DOHH2 (cell line): Measurements from ENCODE around the gene ABLIM1.

Experiments used
- H3F3A ChIP-seq: fragments of 200-600 bp; sonication (generic), shearing (Covaris generic); 2 replicates; pipeline ENCODE4 v1.6.0; 2016; ENCODE audit warnings: antibody characterized with exemption, mild to moderate bottlenecking; ENCODE audit not compliant: control insufficient read depth, insufficient read depth
- H3K27ac ChIP-seq: fragments of 200-600 bp; sonication (generic); 2 replicates; pipeline ENCODE4 v1.5.1; 2014; ENCODE audit warnings: low read depth, mild to moderate bottlenecking, low read length, moderate library complexity
- H3K27me3 ChIP-seq: fragments of 200-600 bp; sonication (generic); 2 replicates; pipeline ENCODE4 v1.6.1; 2014; ENCODE audit warnings: mild to moderate bottlenecking, low read length, mixed read lengths; ENCODE audit not compliant: control insufficient read depth
- H3K36me3 ChIP-seq: fragments of 200-600 bp; sonication (generic); 2 replicates; pipeline ENCODE4 v1.6.1; 2014; ENCODE audit warnings: mild to moderate bottlenecking, low read length, moderate library complexity, mixed read lengths; ENCODE audit not compliant: control insufficient read depth
- H3K4me1 ChIP-seq: fragments of 200-600 bp; sonication (generic); 2 replicates; pipeline ENCODE4 v1.6.1; 2014; ENCODE audit warnings: mild to moderate bottlenecking, low read length, mixed read lengths; ENCODE audit not compliant: control insufficient read depth
- H3K4me2 ChIP-seq: fragments of 200-600 bp; sonication (generic); 2 replicates; pipeline ENCODE4 v1.6.0; 2014; ENCODE audit warnings: mild to moderate bottlenecking, low read length, moderate library complexity
- H3K4me3 ChIP-seq: fragments of 200-600 bp; sonication (generic); 2 replicates; pipeline ENCODE4 v1.5.1; 2014; ENCODE audit warnings: mild to moderate bottlenecking, low read length, mixed read lengths
- H3K79me2 ChIP-seq: fragments of 200-600 bp; sonication (generic); 2 replicates; pipeline ENCODE4 v1.6.1; 2014; ENCODE audit warnings: mild to moderate bottlenecking, low read length, mixed read lengths; ENCODE audit not compliant: control insufficient read depth
- H3K9me2 ChIP-seq: fragments of 200-600 bp; sonication (generic); replicated peaks from 2 replicates; pipeline ENCODE4 v1.6.1; 2014; ENCODE audit warnings: mild to moderate bottlenecking, low read length, mixed read lengths; ENCODE audit not compliant: control insufficient read depth
- H3K9me3 ChIP-seq: fragments of 200-600 bp; sonication (generic); 2 replicates; pipeline ENCODE4 v1.6.1; 2014; ENCODE audit warnings: antibody characterized with exemption, low read length, mixed read lengths; ENCODE audit not compliant: control insufficient read depth, insufficient read depth
- H4K20me1 ChIP-seq: fragments of 200-600 bp; sonication (generic); 2 replicates; pipeline ENCODE4 v1.6.0; 2014; ENCODE audit warnings: low read depth, mild to moderate bottlenecking, antibody characterized with exemption, low read length, moderate library complexity; ENCODE audit not compliant: control insufficient read depth, insufficient read depth
- CTCF ChIP-seq: fragments of 200-600 bp; sonication (generic); IDR thresholded peaks from one replicate; pipeline ENCODE4 v1.5.1; 2014; ENCODE audit warnings: antibody characterized with exemption, mild to moderate bottlenecking, low read depth, low read length; ENCODE audit not compliant: poor library complexity, severe bottlenecking
- EZH2phosphoT487 ChIP-seq: fragments of 200-600 bp; sonication (generic); IDR thresholded peaks from 2 replicates; pipeline ENCODE4 v1.6.1; 2017; ENCODE audit warnings: borderline replicate concordance, mild to moderate bottlenecking, antibody characterized with exemption, low read length, moderate library complexity, mixed read lengths

Gene ABLIM1

DNA sequence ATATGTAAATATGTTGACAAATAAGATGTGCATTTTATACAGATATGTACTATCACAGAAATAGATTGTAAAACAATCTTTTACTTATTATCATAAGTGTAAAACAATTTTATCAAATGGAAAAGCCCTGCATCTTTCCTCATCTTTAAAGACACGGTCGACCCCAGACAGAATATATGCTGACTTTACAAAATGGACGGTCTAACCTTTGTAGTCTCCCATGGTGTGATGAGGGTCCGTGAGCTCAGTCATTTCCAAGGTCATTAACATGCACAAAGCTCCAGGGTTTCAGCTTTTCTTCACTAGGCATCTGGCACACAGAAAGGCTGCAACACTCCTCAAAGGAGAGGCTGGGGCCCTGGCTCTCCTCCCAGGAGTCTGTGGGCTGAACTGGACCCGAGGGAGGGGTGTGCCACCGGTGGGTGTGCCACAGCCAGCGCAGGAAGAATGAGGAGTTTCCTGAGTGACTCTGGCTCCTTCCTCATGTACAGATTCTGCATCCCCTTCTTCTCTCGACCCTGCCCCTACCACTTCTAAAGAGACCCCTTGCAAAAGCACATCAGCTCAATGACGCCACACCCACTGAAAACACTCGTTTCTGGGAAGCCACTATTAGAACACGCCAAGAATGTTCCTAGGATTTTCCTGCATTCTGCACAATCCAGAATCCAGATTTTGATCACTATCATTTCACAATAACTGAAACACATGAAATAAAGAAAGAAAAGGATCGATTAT lies 26.2 kb upstream of the ABLIM1 start:
- no peak overlapping the region for H3K4me3 ChIP-seq
- H3K9me2 ChIP-seq: no peaks in the 10 kb centered on the region
- no peak for TF ChIP-seq EZH2phosphoT487
- no peak for TF ChIP-seq CTCF
- no peaks in the 10 kb centered on the region for H4K20me1 ChIP-seq
- H3K4me2 ChIP-seq: no peak overlapping the region
- H3K9me3 ChIP-seq: no peaks in the 10 kb centered on the region
- H3K36me3 ChIP-seq: no peaks in the 10 kb centered on the region
- H3K79me2 ChIP-seq: no peaks in the 10 kb centered on the region
- H3K27ac ChIP-seq: no peak overlapping the region
- no peaks in the 10 kb centered on the region for H3K4me1 ChIP-seq
- no peaks in the 10 kb centered on the region for H3F3A ChIP-seq
- H3K27me3 ChIP-seq: peaks cover 3% of the 10 kb centered on the region; the same call in 1 of the 2 replicates

DNA sequence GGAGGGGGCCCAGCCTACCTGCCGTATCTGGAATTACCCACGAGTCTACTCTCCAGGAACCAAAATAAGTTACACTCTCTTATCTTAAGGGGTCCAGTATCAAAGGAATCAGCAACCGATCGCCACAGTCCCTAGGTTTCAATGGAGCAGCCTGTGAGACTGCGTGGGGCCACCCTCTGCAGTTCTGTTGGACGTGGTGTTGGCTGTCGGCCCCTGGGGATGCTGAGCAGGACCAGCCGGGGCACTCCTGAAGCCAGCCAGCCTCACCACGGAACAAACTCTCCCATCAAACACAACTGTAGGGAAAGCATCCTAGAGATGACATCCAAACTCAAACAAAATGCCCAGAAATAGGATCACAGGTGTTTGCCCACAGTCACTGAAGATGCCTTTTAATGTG lies 25.5 kb upstream of the ABLIM1 start:
- H3F3A ChIP-seq: no peaks in the 10 kb centered on the region
- no peak overlapping the region for H3K4me2 ChIP-seq
- H3K36me3 ChIP-seq: no peaks in the 10 kb centered on the region
- no peaks in the 10 kb centered on the region for H3K9me3 ChIP-seq
- no peaks in the 10 kb centered on the region for H4K20me1 ChIP-seq
- no peak overlapping the region for H3K4me3 ChIP-seq
- H3K27ac ChIP-seq: no peak overlapping the region
- H3K4me1 ChIP-seq: no peaks in the 10 kb centered on the region
- no peaks in the 10 kb centered on the region for H3K9me2 ChIP-seq
- no peak for TF ChIP-seq CTCF
- no peak for TF ChIP-seq EZH2phosphoT487
- H3K27me3 ChIP-seq: peaks cover 6% of the 10 kb centered on the region; the same call in 1 of the 2 replicates
- no peaks in the 10 kb centered on the region for H3K79me2 ChIP-seq

- Histone ChIP-seq H3K9me2 (no peaks in the 10 kb centered on the region), H3K4me2 (no peak overlapping the region), H3K4me1 (no peaks in the 10 kb centered on the region), H3K9me3 (no peaks in the 10 kb centered on the region), H3K4me3 (no peak overlapping the region), H3K36me3 (no peaks in the 10 kb centered on the region), H3K79me2 (no peaks in the 10 kb centered on the region), H3K27ac (no peak overlapping the region), H4K20me1 (no peaks in the 10 kb centered on the region), H3F3A (no peaks in the 10 kb centered on the region), H3K27me3 (peaks cover 6% of the 10 kb centered on the region; the same call in 1 of the 2 replicates)
- TF ChIP-seq CTCF (no peak), EZH2phosphoT487 (no peak)
Observed at GRCh38 chr10:114683162-114683561, 25.1 kb upstream of the ABLIM1 start.
